Smooth muscle cell (in vitro differentiated cells): ENCODE data around the gene PTPN1. TPM values are rescaled to one million over a fixed set of nuclear protein-coding genes. Genes with fewer than 3 reads are reported as not detected.

Experiments
- DNase-seq: peaks from one replicate; lab custom pipeline; 2025; ENCODE audit not compliant: unreplicated experiment; lab: John Stamatoyannopoulos, UW
- H2AFZ ChIP-seq: fragments of 200-600 bp; sonication (generic); 2 replicates; pipeline ENCODE4 v1.6.0; 2016; ENCODE audit warnings: antibody characterized with exemption, low read depth, mild to moderate bottlenecking
- H3F3A ChIP-seq: fragments of 200-600 bp; sonication (generic); 2 replicates; pipeline ENCODE4 v1.6.0; 2017; ENCODE audit warnings: antibody characterized with exemption, low read depth
- H3K27ac ChIP-seq: fragments of 200-600 bp; sonication (generic); 2 replicates; pipeline ENCODE4 v1.5.1; 2016; ENCODE audit warnings: low read depth, mild to moderate bottlenecking
- H3K27me3 ChIP-seq: fragments of 200-600 bp; sonication (generic); 2 replicates; pipeline ENCODE4 v1.6.1; 2016; ENCODE audit warnings: low read depth, mild to moderate bottlenecking
- H3K36me3 ChIP-seq: fragments of 200-600 bp; sonication (generic); 2 replicates; pipeline ENCODE4 v1.5.1; 2016; ENCODE audit warnings: low read depth
- H3K4me1 ChIP-seq: fragments of 200-600 bp; sonication (generic); 2 replicates; pipeline ENCODE4 v1.5.1; 2016; ENCODE audit warnings: low read depth
- H3K4me2 ChIP-seq: fragments of 200-600 bp; sonication (generic); 2 replicates; pipeline ENCODE4 v1.6.0; 2016; ENCODE audit warnings: mild to moderate bottlenecking
- H3K4me3 ChIP-seq: fragments of 200-600 bp; sonication (generic); 2 replicates; pipeline ENCODE4 v1.5.1; 2016; ENCODE audit warnings: mild to moderate bottlenecking
- H3K79me2 ChIP-seq: fragments of 200-600 bp; sonication (generic); 2 replicates; pipeline ENCODE4 v1.6.0; 2016; ENCODE audit warnings: low read depth, mild to moderate bottlenecking
- H3K9ac ChIP-seq: fragments of 200-600 bp; sonication (generic); 2 replicates; pipeline ENCODE4 v1.6.0; 2016; ENCODE audit warnings: low read depth
- H3K9me3 ChIP-seq: fragments of 200-600 bp; sonication (generic); replicated peaks from 2 replicates; pipeline ENCODE4 v1.5.1; 2016; ENCODE audit warnings: low read depth
- H4K20me1 ChIP-seq: fragments of 200-600 bp; sonication (generic); 2 replicates; pipeline ENCODE4 v1.6.0; 2016; ENCODE audit warnings: low read depth
- WGBS: methylation state at CpG from one replicate; pipeline ENCODE4 v1.1.7; 2016; ENCODE audit warnings: low lambda C conversion rate; 5-methylcytosine and 5-hydroxymethylcytosine counted together
- polyA plus RNA-seq: library from polyadenylated mRNA; unstranded; fragments of >200 nt; fragmentation: Nextera tagmentation; extraction: Ambion mirVana; gene quantifications from 2 replicates; pipeline ENCODE4 v1.2.1, GENCODE V29; 2016
- total RNA-seq: library from RNA; depleted of rRNA; stranded (reverse); fragments of >200 nt; gene quantifications from 2 replicates; pipeline ENCODE4 v1.2.3, GENCODE V29; 2014
- TF ChIP-seq, protein P1 (sequence below): fragments of 200-600 bp; sonication (generic); IDR thresholded peaks from 2 replicates; pipeline ENCODE4 v1.5.1; 2017; ENCODE audit warnings: borderline replicate concordance, mild to moderate bottlenecking, antibody characterized with exemption; ENCODE audit not compliant: insufficient read depth, poor library complexity, severe bottlenecking

Gene PTPN1
- total and polyA plus RNA-seq, 2 experiments from 2014 or later: 16.1 to 28.9 TPM

DNA sequence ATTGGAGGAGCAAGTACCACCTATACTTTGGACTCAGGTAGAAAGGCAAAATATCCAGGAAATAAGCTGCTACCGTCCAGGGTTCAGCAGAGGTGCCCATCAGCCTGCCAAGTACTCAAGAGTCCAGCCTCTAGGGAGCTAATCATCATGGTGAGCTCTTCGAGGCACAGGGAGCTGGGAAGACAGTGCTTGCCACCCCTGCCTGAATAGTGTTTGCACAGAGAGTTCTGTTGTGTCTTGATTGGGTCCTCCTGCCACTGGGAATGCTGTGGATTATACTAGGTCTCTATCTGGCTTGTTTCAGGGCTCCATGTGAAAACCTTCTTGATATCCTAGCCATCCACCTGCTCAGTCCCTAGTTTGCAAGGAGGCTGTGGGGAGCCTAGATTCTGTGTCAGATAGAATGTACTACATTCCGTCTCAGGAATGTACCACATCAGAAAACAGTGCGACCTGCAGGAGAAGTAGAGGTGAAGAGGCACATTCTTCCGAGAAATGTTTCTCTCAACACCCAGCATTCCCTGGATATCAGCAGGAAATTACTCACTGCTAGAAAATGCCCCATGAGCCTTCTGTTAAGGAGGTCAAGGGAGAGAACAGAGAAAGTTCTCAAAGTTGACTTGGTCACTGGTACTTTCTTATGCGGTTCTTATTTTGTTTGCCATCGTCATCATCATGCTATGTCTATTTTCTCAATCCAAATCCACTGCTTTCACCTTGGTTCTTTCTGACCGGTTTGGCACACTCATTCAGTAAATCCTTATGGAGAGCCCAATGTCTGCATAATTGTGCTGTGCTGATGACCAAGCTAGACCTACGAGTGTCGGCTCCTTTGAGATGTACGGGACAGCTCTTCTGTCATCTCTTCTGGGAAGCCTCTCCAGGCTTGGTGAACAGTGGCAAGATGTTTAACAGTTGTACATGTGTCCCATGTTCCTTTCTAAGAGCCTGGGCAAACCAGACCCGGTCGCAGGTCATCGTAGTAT, 30.7 kb downstream of the PTPN1 start:
- Histone ChIP-seq H3K36me3 (no peaks in the 10 kb centered on the region), H3K4me3 (no peak overlapping the region), H3K4me1 (peaks cover 9% of the 10 kb centered on the region), H3K79me2 (peaks cover 94% of the 10 kb centered on the region), H3K27me3 (no peaks in the 10 kb centered on the region), H4K20me1 (peaks cover 100% of the 10 kb centered on the region), H2AFZ (no peak overlapping the region), H3K9ac (no peak overlapping the region), H3K9me3 (no peaks in the 10 kb centered on the region), H3K27ac (peak overlapping the region; percentile 58), H3K4me2 (peak overlapping the region; percentile 19), H3F3A (peaks cover 11% of the 10 kb centered on the region)
- TF ChIP-seq, protein P1, sequence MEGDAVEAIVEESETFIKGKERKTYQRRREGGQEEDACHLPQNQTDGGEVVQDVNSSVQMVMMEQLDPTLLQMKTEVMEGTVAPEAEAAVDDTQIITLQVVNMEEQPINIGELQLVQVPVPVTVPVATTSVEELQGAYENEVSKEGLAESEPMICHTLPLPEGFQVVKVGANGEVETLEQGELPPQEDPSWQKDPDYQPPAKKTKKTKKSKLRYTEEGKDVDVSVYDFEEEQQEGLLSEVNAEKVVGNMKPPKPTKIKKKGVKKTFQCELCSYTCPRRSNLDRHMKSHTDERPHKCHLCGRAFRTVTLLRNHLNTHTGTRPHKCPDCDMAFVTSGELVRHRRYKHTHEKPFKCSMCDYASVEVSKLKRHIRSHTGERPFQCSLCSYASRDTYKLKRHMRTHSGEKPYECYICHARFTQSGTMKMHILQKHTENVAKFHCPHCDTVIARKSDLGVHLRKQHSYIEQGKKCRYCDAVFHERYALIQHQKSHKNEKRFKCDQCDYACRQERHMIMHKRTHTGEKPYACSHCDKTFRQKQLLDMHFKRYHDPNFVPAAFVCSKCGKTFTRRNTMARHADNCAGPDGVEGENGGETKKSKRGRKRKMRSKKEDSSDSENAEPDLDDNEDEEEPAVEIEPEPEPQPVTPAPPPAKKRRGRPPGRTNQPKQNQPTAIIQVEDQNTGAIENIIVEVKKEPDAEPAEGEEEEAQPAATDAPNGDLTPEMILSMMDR: no peak
- 73% methylated on average over 14 of the region's 14 CpGs for WGBS
- no peak for DNase-seq

DNA sequence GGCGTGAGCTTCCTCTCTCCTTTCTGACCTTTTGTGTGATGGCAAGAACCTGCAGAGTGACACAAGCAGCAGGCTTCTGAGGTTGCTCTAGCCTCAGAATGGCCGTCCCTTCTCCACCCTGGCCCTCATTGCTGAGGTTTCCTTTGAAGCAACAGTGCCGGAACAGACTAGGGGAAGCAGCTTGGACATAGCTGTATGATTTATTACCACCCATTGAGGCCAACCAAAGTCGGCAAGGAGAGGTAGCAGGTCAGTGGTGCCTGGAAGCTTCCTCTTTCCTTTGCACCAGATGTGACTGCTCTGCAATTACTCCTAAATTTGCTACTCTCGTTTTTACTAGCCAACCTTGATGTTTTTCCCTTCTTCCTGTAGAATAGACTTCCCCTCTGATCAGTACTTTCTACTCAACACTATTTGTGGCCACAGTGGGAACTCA, 31.4 kb downstream of the PTPN1 start:
- H3K9me3 ChIP-seq: no peaks in the 10 kb centered on the region
- no peaks in the 10 kb centered on the region for H3K27me3 ChIP-seq
- no peak overlapping the region for H3K9ac ChIP-seq
- H3F3A ChIP-seq: peaks cover 11% of the 10 kb centered on the region
- DNase-seq: no peak
- TF ChIP-seq, protein P1: no peak
- H3K27ac ChIP-seq: peak overlapping the region; percentile 58
- 89% methylated on average over 5 of the region's 5 CpGs for WGBS
- no peak overlapping the region for H3K4me3 ChIP-seq
- H4K20me1 ChIP-seq: peaks cover 100% of the 10 kb centered on the region
- H3K4me1 ChIP-seq: peaks cover 2% of the 10 kb centered on the region
- peaks cover 94% of the 10 kb centered on the region for H3K79me2 ChIP-seq
- peak overlapping the region; percentile 19 for H3K4me2 ChIP-seq
- no peak overlapping the region for H2AFZ ChIP-seq
- H3K36me3 ChIP-seq: no peaks in the 10 kb centered on the region

DNA sequence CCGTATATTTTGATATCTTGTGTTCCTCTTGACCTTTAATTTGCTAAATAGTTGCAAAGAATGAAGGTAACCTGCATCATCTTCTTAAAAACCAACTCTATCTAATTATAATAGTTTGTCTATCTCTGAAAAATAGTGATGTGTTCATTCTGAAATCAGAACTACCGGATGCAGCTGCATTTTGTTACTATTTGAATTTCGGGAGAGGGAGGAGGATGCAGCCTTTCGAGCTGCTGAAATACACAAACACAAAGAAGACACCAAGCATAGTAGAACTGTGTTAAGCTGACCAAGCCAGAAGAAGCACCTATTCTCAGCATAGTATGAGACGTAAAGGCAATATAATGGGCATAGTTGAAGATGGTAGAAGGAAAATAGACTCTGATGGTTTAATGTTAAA, 33.1 kb downstream of the PTPN1 start:
- DNase-seq: no peak
- Histone ChIP-seq H3K4me3 (no peak overlapping the region), H2AFZ (no peak overlapping the region), H3K4me2 (no peak overlapping the region), H3K9me3 (no peaks in the 10 kb centered on the region), H3K4me1 (no peaks in the 10 kb centered on the region), H4K20me1 (peaks cover 100% of the 10 kb centered on the region), H3F3A (peaks cover 11% of the 10 kb centered on the region), H3K27ac (no peak overlapping the region), H3K79me2 (peaks cover 94% of the 10 kb centered on the region), H3K36me3 (no peaks in the 10 kb centered on the region), H3K27me3 (no peaks in the 10 kb centered on the region), H3K9ac (no peak overlapping the region)
- WGBS: 97% methylated on average over 5 of the region's 5 CpGs
- TF ChIP-seq, protein P1: no peak

DNA sequence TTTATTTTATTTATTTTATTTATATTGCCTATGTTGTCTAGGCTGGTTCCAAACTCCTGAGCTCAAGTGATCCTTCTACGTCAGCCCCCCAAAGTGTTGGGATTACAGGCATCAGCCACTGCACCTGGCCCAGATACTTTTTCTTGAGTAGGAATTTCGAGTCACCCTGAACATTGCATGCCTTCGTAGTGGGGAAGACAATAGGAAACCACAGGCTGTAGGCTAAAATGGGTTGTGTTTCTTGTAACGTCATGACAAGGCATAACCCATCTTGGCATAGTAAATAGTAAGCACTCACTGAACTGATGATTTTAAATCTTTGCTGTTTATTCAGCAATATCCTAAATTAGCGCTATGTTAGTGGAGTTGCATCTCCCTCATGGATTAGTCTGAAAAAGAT, 34.9 kb downstream of the PTPN1 start:
- H3K27ac ChIP-seq: no peak overlapping the region
- no peak overlapping the region for H3K4me3 ChIP-seq
- H3K79me2 ChIP-seq: peaks cover 92% of the 10 kb centered on the region
- H3F3A ChIP-seq: peaks cover 11% of the 10 kb centered on the region
- 85% methylated on average over 5 of the region's 5 CpGs for WGBS
- H3K4me2 ChIP-seq: no peak overlapping the region
- H3K27me3 ChIP-seq: no peaks in the 10 kb centered on the region
- no peak for DNase-seq
- TF ChIP-seq, protein P1: no peak
- H3K36me3 ChIP-seq: no peaks in the 10 kb centered on the region
- no peak overlapping the region for H2AFZ ChIP-seq
- no peaks in the 10 kb centered on the region for H3K4me1 ChIP-seq
- H3K9ac ChIP-seq: no peak overlapping the region
- peaks cover 100% of the 10 kb centered on the region for H4K20me1 ChIP-seq
- H3K9me3 ChIP-seq: no peaks in the 10 kb centered on the region
